GM23338 (cell line): ENCODE results near the gene SIGLEC15. TPM values are rescaled to one million over a fixed set of nuclear protein-coding genes. Genes with fewer than 3 reads are reported as not detected.
"Not testable (repeated sequence)": the region's sequence is repeated elsewhere in the genome, so short reads cannot be mapped to it uniquely, and the experiment has no call there.

Experiments
- ATAC-seq: fragments of 200-7000 bp; cut with Tn5 transposase; 3 replicates; pipeline ENCODE4 v1.9.1; 2020
- DNase-seq: peaks from one replicate; pipeline ENCODE4 v3.0.0-alpha.2; 2015; ENCODE audit warnings: low spot score
- H2AFZ ChIP-seq: fragments of 200-600 bp; sonication (generic); 2 replicates; pipeline ENCODE4 v1.8.0; 2016; ENCODE audit warnings: antibody characterized with exemption, mild to moderate bottlenecking, moderate library complexity
- H3F3A ChIP-seq: fragments of 200-600 bp; sonication (generic); replicated peaks from 2 replicates; pipeline ENCODE4 v1.8.0; 2017; ENCODE audit warnings: antibody characterized with exemption, mixed run types, low read depth
- H3K27ac ChIP-seq: fragments of 200-600 bp; sonication (generic); 2 replicates; pipeline ENCODE4 v1.6.1; 2016; ENCODE audit warnings: low read depth
- H3K27me3 ChIP-seq: fragments of 200-600 bp; sonication (generic); 2 replicates; pipeline ENCODE4 v1.8.0; 2016; ENCODE audit warnings: mild to moderate bottlenecking, mixed run types, moderate library complexity; ENCODE audit not compliant: insufficient read depth
- H3K36me3 ChIP-seq: fragments of 200-600 bp; sonication (generic); 2 replicates; pipeline ENCODE4 v1.8.0; 2016; ENCODE audit warnings: mild to moderate bottlenecking; ENCODE audit not compliant: insufficient read depth
- H3K4me1 ChIP-seq: fragments of 200-600 bp; sonication (generic); 2 replicates; pipeline ENCODE4 v1.8.0; 2016; ENCODE audit warnings: mild to moderate bottlenecking, moderate library complexity; ENCODE audit not compliant: insufficient read depth
- H3K4me2 ChIP-seq: fragments of 200-600 bp; sonication (generic); 2 replicates; pipeline ENCODE4 v1.7.1; 2017; ENCODE audit warnings: mixed run types
- H3K4me3 ChIP-seq: fragments of 200-600 bp; sonication (generic); 2 replicates; pipeline ENCODE4 v1.6.1; 2016; ENCODE audit warnings: mixed run types
- H3K79me2 ChIP-seq: fragments of 200-600 bp; sonication (generic); replicated peaks from 2 replicates; pipeline ENCODE4 v1.8.0; 2017; ENCODE audit warnings: mild to moderate bottlenecking; ENCODE audit not compliant: insufficient read depth
- H3K9me2 ChIP-seq: fragments of 200-600 bp; sonication (generic); 2 replicates; pipeline ENCODE4 v1.8.0; 2017; ENCODE audit not compliant: insufficient read depth
- H4K20me1 ChIP-seq: fragments of 200-600 bp; sonication (generic); replicated peaks from 2 replicates; pipeline ENCODE4 v1.8.0; 2017; ENCODE audit warnings: mild to moderate bottlenecking; ENCODE audit not compliant: insufficient read depth
- H3K27ac Mint-ChIP-seq: 2 replicates; pipeline ENCODE4 v1.8.0; 2020; ENCODE audit warnings: inconsistent platforms, mild to moderate bottlenecking, moderate library complexity, mixed read lengths
- H3K27me3 Mint-ChIP-seq: 3 replicates; pipeline ENCODE4 v1.8.0; 2022; ENCODE audit warnings: low read depth, mild to moderate bottlenecking, moderate library complexity, mixed read lengths, inconsistent platforms; ENCODE audit not compliant: insufficient read depth, poor library complexity
- H3K36me3 Mint-ChIP-seq: 3 replicates; pipeline ENCODE4 v1.8.0; 2021; ENCODE audit warnings: low read depth, mild to moderate bottlenecking, inconsistent platforms, moderate library complexity, mixed read lengths
- H3K4me1 Mint-ChIP-seq: 3 replicates; pipeline ENCODE4 v1.8.0; 2020; ENCODE audit warnings: mild to moderate bottlenecking, inconsistent platforms, mixed read lengths
- H3K4me3 Mint-ChIP-seq: 3 replicates; pipeline ENCODE4 v1.8.0; 2021; ENCODE audit warnings: moderate library complexity, mild to moderate bottlenecking, inconsistent platforms, mixed read lengths
- H3K9me3 Mint-ChIP-seq: 3 replicates; pipeline ENCODE4 v1.8.0; 2020; ENCODE audit warnings: moderate library complexity, mild to moderate bottlenecking, inconsistent platforms, mixed read lengths
- EZH2 ChIP-seq: fragments of 200-600 bp; sonication (generic); IDR thresholded peaks from one replicate; pipeline ENCODE4 v1.8.0; 2017; ENCODE audit warnings: antibody characterized with exemption, mild to moderate bottlenecking, low read depth; ENCODE audit not compliant: unreplicated experiment
- EZH2phosphoT487 ChIP-seq: fragments of 200-600 bp; sonication (generic); IDR thresholded peaks from one replicate; pipeline ENCODE4 v1.8.1; 2018; ENCODE audit warnings: antibody characterized with exemption; ENCODE audit not compliant: unreplicated experiment
- NANOG ChIP-seq: IDR thresholded peaks from 2 replicates; pipeline ENCODE4 v1.6.1; 2016; ENCODE audit warnings: antibody characterized with exemption, borderline replicate concordance
- STAT1 ChIP-seq: IDR thresholded peaks from one replicate; pipeline ENCODE4 v1.6.1; 2016; ENCODE audit warnings: antibody characterized with exemption; ENCODE audit not compliant: unreplicated experiment
- polyA plus RNA-seq: library from polyadenylated mRNA; unstranded; fragments of >200 nt; fragmentation: Nextera tagmentation; extraction: Ambion mirVana; gene quantifications from 2 replicates; pipeline ENCODE4 v1.2.1, GENCODE V29; 2016
- total RNA-seq: library from RNA; depleted of rRNA; stranded (reverse); fragments of >200 nt; shearing (Covaris generic); gene quantifications from 2 replicates; pipeline ENCODE4 v1.2.3, GENCODE V29; 2014
- TF ChIP-seq, protein P1 (sequence below): fragments of 250-450 bp; sonication (Bioruptor Pico); IDR thresholded peaks from 2 replicates; pipeline ENCODE4 v1.5.0; 2020; ENCODE audit warnings: mild to moderate bottlenecking, moderate library complexity

SIGLEC15 gene
- total and polyA plus RNA-seq, 2 experiments from 2014 or later, result 0.29 TPM; not detected in 1

DNA sequence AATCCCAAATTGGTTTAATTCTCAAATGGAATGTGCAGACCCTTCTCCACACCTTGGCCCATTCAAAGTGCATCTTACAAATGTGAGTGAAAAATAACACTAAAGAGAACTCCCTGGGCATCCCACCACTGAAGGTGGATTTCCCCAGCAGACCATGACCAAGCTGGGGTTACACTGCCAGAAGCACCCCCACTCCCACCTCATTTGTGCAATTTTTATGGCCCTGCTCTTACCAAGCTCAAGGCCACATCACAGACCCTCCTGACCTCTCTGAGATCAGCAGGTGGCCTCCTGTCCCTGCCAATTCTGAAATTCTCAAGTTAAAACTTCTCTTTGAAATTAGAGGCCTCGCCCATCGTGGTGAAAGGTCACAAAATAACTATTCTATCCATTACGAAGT lies 21.6 kb downstream of the SIGLEC15 start (continued):
- TF ChIP-seq, protein P1, sequence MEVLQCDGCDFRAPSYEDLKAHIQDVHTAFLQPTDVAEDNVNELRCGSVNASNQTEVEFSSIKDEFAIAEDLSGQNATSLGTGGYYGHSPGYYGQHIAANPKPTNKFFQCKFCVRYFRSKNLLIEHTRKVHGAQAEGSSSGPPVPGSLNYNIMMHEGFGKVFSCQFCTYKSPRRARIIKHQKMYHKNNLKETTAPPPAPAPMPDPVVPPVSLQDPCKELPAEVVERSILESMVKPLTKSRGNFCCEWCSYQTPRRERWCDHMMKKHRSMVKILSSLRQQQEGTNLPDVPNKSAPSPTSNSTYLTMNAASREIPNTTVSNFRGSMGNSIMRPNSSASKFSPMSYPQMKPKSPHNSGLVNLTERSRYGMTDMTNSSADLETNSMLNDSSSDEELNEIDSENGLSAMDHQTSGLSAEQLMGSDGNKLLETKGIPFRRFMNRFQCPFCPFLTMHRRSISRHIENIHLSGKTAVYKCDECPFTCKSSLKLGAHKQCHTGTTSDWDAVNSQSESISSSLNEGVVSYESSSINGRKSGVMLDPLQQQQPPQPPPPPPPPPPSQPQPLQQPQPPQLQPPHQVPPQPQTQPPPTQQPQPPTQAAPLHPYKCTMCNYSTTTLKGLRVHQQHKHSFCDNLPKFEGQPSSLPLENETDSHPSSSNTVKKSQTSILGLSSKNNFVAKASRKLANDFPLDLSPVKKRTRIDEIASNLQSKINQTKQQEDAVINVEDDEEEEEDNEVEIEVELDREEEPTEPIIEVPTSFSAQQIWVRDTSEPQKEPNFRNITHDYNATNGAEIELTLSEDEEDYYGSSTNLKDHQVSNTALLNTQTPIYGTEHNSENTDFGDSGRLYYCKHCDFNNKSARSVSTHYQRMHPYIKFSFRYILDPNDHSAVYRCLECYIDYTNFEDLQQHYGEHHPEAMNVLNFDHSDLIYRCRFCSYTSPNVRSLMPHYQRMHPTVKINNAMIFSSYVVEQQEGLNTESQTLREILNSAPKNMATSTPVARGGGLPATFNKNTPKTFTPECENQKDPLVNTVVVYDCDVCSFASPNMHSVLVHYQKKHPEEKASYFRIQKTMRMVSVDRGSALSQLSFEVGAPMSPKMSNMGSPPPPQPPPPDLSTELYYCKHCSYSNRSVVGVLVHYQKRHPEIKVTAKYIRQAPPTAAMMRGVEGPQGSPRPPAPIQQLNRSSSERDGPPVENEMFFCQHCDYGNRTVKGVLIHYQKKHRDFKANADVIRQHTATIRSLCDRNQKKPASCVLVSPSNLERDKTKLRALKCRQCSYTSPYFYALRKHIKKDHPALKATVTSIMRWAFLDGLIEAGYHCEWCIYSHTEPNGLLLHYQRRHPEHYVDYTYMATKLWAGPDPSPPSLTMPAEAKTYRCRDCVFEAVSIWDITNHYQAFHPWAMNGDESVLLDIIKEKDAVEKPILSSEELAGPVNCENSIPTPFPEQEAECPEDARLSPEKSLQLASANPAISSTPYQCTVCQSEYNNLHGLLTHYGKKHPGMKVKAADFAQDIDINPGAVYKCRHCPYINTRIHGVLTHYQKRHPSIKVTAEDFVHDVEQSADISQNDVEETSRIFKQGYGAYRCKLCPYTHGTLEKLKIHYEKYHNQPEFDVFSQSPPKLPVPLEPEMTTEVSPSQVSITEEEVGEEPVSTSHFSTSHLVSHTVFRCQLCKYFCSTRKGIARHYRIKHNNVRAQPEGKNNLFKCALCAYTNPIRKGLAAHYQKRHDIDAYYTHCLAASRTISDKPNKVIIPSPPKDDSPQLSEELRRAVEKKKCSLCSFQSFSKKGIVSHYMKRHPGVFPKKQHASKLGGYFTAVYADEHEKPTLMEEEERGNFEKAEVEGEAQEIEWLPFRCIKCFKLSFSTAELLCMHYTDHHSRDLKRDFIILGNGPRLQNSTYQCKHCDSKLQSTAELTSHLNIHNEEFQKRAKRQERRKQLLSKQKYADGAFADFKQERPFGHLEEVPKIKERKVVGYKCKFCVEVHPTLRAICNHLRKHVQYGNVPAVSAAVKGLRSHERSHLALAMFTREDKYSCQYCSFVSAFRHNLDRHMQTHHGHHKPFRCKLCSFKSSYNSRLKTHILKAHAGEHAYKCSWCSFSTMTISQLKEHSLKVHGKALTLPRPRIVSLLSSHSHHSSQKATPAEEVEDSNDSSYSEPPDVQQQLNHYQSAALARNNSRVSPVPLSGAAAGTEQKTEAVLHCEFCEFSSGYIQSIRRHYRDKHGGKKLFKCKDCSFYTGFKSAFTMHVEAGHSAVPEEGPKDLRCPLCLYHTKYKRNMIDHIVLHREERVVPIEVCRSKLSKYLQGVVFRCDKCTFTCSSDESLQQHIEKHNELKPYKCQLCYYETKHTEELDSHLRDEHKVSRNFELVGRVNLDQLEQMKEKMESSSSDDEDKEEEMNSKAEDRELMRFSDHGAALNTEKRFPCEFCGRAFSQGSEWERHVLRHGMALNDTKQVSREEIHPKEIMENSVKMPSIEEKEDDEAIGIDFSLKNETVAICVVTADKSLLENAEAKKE (CRISPR knock-in tag), result no peak
- TF ChIP-seq EZH2, result no peak
- no peak for TF ChIP-seq STAT1
- no peak for TF ChIP-seq NANOG

GRCh38 chr18:45848643-45849042 lies 23.2 kb downstream of the SIGLEC15 start:
- H3K4me2 ChIP-seq, H3F3A ChIP-seq: not testable (repeated sequence)

GRCh38 chr18:45849529-45849928 lies 24.1 kb downstream of the SIGLEC15 start:
- no peak overlapping the region for H3K4me3 ChIP-seq
- Mint-ChIP-seq H3K36me3 (peaks cover 2% of the 10 kb centered on the region; the same call in 1 of the 3 replicates), H3K9me3 (no peaks in the 10 kb centered on the region), H3K4me1 (peaks cover 5% of the 10 kb centered on the region; the same call in 2 of the 3 replicates), H3K27ac (no peak overlapping the region), H3K4me3 (no peak overlapping the region), H3K27me3 (peaks cover 8% of the 10 kb centered on the region)
- 0 out of 2 replicates have a peak, but pooled peaks cover 3% of the 10 kb centered on the region for H3K36me3 ChIP-seq
- H3K9me2 ChIP-seq, result no peaks in the 10 kb centered on the region
- no peaks in the 10 kb centered on the region for H3F3A ChIP-seq
- H4K20me1 ChIP-seq, result no peaks in the 10 kb centered on the region
- H3K27ac ChIP-seq, result no peak overlapping the region
- H3K4me1 ChIP-seq, result no peaks in the 10 kb centered on the region
- H3K79me2 ChIP-seq, result no peaks in the 10 kb centered on the region
- no peak for ATAC-seq
- H3K4me2 ChIP-seq, result no peak overlapping the region
- no peaks in the 10 kb centered on the region for H3K27me3 ChIP-seq
- no peak for DNase-seq
- no peak overlapping the region for H2AFZ ChIP-seq
- no peak for TF ChIP-seq EZH2
- TF ChIP-seq, protein P1 (CRISPR knock-in tag), result no peak
- no peak for TF ChIP-seq EZH2phosphoT487

More at GRCh38 chr18:45848643-45849042, 23.2 kb downstream of the SIGLEC15 start:
- not testable (repeated sequence) for H3K4me1 ChIP-seq, H3K9me3 Mint-ChIP-seq, H4K20me1 ChIP-seq, DNase-seq, H3K79me2 ChIP-seq, H3K4me3 Mint-ChIP-seq, H3K27me3 Mint-ChIP-seq, H3K36me3 Mint-ChIP-seq, H3K36me3 ChIP-seq, H3K27me3 ChIP-seq, ATAC-seq, H3K4me1 Mint-ChIP-seq, H3K27ac ChIP-seq, H2AFZ ChIP-seq, H3K27ac Mint-ChIP-seq, H3K9me2 ChIP-seq, H3K4me3 ChIP-seq
